Mucosa of descending colon (tissue), 3 donors: ENCODE measurements around the gene MAP3K2. TPM values are rescaled to one million over a fixed set of nuclear protein-coding genes. Genes with fewer than 3 reads are reported as not detected.

Experiments
- ATAC-seq: fragments of 200-7000 bp; cut with Tn5 transposase; one replicate; pipeline ENCODE4 v1.9.1; 2020; ENCODE audit warnings: mild to moderate bottlenecking, moderate library complexity
- DNase-seq, 3 donors: peaks; one replicate each; pipeline ENCODE4 v3.0.0-alpha.2; 2020
- H3K36me3 ChIP-seq: fragments of 200-600 bp; one replicate; pipeline ENCODE4 v1.8.0; 2021; ENCODE audit warnings: low read depth, mild to moderate bottlenecking
- H3K4me1 ChIP-seq: fragments of 200-600 bp; one replicate; pipeline ENCODE4 v1.8.0; 2021; ENCODE audit warnings: low read depth, mild to moderate bottlenecking
- H3K4me3 ChIP-seq: fragments of 200-600 bp; one replicate; pipeline ENCODE4 v1.8.0; 2021; ENCODE audit warnings: mild to moderate bottlenecking
- H3K9me3 ChIP-seq: fragments of 200-600 bp; one replicate; pipeline ENCODE4 v1.8.0; 2021; ENCODE audit warnings: mild to moderate bottlenecking
- intact Hi-C, 2 donors: fragments of 100-400 bp; cut with DNase I in 1 of 2; cut with micrococcal nuclease in 1 of 2; formaldehyde crosslinking; loops; one replicate each; pipeline versions ENCODE4 v1.11.0 to v1.11.1; 2022; cut with DNase I, micrococcal nuclease
- total RNA-seq, 3 donors: library from RNA; stranded (reverse); fragmentation: NEBNext Ultra II Directional in 2 of 3; extraction: Animal tissue kit (Norgen Biotek cat#: 25700) in 2 of 3; gene quantifications; one replicate each; pipeline versions ENCODE4 v1.2.1 to v1.2.4, GENCODE V29; 2021 to 2023
- TF ChIP-seq, protein P1 (sequence below): fragments of 200-600 bp; IDR thresholded peaks from one replicate; pipeline ENCODE4 v1.8.0; 2022; ENCODE audit warnings: antibody characterized with exemption, mild to moderate bottlenecking
- donor health status: DM: no; HTN: no; CAD: no; lungs with moderate emphysema.
- donor health status: DM: no; HTN: no; CAD: no.
- donor health status: DM: no; HTN: yes; CAD: no.

Gene MAP3K2
- total RNA-seq, 3 donors from 2014 or later = 71.8 to 80.6 (median 77.1) TPM

DNA sequence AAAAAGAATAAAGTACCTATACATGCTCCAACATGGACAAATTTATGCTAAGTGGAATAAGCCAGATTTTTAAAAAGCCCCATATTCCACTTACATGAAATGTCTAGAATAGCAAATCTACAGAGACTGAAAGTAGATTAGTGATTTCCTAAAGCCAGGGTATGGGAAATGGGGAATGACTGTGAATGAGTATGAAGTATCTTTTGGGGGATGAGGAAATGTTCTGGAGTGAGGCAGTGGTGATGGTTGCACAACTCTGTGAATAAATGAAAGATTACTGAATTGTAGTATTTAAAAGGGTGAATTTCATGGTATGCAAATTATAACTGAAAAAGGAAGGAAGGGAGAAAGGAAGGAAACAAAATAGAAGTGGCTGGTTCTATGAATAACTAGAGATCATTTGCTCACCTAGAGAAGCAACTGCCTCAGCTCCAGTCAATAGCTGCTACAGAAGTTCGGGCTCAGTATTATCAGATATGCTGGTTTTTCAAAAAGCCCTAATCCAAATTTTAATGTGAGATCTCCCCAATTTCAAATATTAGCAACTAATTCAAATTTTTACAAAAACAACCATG is 39.3 kb downstream of the MAP3K2 start:
- intact Hi-C loops = no loop called here
- H3K9me3 ChIP-seq = no peaks in the 10 kb centered on the region
- no peaks in the 10 kb centered on the region for H3K4me1 ChIP-seq
- no peak overlapping the region for H3K4me3 ChIP-seq
- DNase-seq (no peak), ATAC-seq (no peak)
- H3K36me3 ChIP-seq = no peaks in the 10 kb centered on the region
- TF ChIP-seq, protein P1, sequence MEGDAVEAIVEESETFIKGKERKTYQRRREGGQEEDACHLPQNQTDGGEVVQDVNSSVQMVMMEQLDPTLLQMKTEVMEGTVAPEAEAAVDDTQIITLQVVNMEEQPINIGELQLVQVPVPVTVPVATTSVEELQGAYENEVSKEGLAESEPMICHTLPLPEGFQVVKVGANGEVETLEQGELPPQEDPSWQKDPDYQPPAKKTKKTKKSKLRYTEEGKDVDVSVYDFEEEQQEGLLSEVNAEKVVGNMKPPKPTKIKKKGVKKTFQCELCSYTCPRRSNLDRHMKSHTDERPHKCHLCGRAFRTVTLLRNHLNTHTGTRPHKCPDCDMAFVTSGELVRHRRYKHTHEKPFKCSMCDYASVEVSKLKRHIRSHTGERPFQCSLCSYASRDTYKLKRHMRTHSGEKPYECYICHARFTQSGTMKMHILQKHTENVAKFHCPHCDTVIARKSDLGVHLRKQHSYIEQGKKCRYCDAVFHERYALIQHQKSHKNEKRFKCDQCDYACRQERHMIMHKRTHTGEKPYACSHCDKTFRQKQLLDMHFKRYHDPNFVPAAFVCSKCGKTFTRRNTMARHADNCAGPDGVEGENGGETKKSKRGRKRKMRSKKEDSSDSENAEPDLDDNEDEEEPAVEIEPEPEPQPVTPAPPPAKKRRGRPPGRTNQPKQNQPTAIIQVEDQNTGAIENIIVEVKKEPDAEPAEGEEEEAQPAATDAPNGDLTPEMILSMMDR = no peak

DNA sequence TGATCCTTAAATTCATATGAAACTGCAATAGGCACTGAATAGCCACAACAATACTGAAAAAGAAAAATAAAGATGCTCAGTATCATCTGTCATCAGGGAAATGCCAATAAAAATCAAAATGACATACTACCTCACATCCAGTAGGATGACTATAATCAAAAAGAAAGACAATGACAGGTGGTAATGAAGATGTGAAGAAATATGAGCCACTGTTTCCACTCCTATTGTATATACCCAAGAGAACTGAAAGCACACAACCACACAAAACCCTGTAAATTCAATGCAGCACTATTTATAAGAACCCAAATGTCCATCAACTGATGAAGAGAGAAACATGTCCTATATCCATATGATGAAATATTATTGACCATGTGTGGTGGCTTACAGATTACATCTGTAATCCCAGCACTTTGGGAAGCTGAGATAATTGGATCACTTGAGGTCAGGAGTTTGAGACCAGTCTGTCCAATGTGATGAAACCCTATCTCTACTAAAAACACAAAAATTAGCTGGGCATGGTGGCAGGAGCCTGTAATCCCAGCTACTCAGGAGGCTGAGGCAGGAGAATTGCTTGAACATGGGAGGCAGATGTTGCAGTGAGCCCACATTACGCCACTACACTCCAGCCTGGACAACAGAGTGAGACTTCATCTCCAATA is 39.9 kb downstream of the MAP3K2 start:
- DNase-seq = no peak
- no peak for ATAC-seq
- Histone ChIP-seq H3K4me1 (no peaks in the 10 kb centered on the region), H3K9me3 (no peaks in the 10 kb centered on the region), H3K4me3 (no peak overlapping the region), H3K36me3 (no peaks in the 10 kb centered on the region)
- intact Hi-C loops = no loop called here
- TF ChIP-seq, protein P1 = no peak

DNA sequence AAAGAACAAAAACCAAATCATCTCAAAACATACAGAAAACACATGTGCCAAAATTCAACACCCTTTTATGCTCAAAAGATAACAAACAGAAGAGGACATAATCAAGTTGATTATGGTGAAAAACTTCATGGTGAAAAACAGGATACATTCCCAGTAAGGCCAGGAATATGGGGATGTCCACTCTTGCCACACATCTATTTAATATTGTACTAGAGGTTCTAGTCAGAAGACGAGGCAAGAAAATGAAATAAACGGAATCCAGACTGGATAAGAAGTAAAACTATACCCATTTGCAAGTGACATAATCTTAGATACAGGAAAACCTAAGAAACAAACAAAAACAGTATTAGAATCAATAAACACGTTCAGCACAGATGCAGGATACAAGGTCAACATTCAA is 40.8 kb downstream of the MAP3K2 start:
- TF ChIP-seq, protein P1 = no peak
- DNase-seq (no peak), ATAC-seq (no peak)
- Histone ChIP-seq H3K9me3 (no peaks in the 10 kb centered on the region), H3K4me3 (no peak overlapping the region), H3K36me3 (no peaks in the 10 kb centered on the region), H3K4me1 (no peaks in the 10 kb centered on the region)
- intact Hi-C loops = no loop called here

DNA sequence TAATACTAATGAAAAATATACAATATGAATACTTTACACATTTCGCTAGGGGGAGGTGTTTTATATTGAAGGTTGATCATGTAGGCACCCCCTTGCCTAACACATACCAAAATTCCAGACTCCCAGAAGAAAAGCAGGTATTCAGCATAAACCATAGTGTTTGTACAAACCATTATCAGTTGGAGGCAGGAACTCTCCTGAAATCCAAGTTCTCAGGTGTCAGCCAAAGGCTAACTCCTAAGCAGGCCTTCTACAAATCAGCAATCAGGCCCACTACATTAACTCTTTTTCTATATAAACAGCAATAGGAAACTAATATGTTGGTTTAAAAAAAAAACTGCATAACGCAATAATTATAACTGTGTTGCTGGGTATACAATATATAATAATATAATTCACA is 44.5 kb downstream of the MAP3K2 start:
- TF ChIP-seq, protein P1 = no peak
- Histone ChIP-seq H3K4me3 (no peak overlapping the region), H3K9me3 (no peaks in the 10 kb centered on the region), H3K4me1 (no peaks in the 10 kb centered on the region), H3K36me3 (no peaks in the 10 kb centered on the region)
- intact Hi-C loops = no loop called here
- no peak for ATAC-seq
- DNase-seq = no peak

DNA sequence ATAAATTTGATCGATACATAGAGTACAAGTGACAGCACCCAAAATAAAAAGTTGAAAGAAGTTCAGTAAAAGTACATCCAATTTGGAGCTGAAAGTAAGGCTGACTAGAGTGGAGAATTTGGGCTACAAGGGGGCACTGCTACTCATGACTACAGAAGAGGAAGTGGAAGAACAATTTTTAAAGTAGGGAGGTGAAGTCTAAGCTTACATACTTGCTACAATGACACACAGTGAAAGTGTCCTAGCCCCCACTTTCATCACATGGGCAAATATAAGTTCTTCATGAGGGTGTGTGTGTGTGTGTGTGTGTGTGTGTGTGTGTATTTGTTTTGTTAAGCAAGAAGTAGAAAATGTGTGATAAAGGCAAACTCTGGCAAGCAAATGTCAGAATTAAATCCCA is 45.7 kb downstream of the MAP3K2 start:
- TF ChIP-seq, protein P1 = no peak
- no peak for DNase-seq
- ATAC-seq = no peak
- Histone ChIP-seq H3K4me3 (no peak overlapping the region), H3K4me1 (no peaks in the 10 kb centered on the region), H3K9me3 (no peaks in the 10 kb centered on the region), H3K36me3 (no peaks in the 10 kb centered on the region)
- intact Hi-C loops = no loop called here
